ENCODE data around the gene CASZ1.

- no peak for TF ChIP-seq CTCF (IDR thresholded peaks at IDR 0.05)
- TF ChIP-seq POLR2A (IDR thresholded peaks at IDR 0.05) = no peak
Measured at GRCh38 chr1:10597492-10598388, 198.7 kb downstream of the CASZ1 start.

Data from esophagus squamous epithelium (tissue), 4 donors.